Measurements from ENCODE around the gene RGMB. TPM values are rescaled to one million over a fixed set of nuclear protein-coding genes. Genes with fewer than 3 reads are reported as not detected.

RGMB gene
- total RNA-seq, 4 donors from 2014 or later = 37.3 to 248 (median 174) TPM

- H3K9me3 ChIP-seq = no peaks in the 10 kb centered on the region
- no peak overlapping the region for H3K4me3 ChIP-seq
- H3K4me1 ChIP-seq = peaks cover 10 to 88% (median 31%) of the 10 kb centered on the region in 3 donors
- no peak for TF ChIP-seq EP300 (IDR thresholded peaks at IDR 0.05)
- no peak for TF ChIP-seq POLR2AphosphoS5 (IDR thresholded peaks at IDR 0.05)
- no peak for TF ChIP-seq CTCF (IDR thresholded peaks at IDR 0.05)
- ATAC-seq = no peak
- 80 to 100% methylated on average over 1 of the region's 14 CpGs for WGBS, 2 donors (ENCODE audit: low coverage in 1 of 2)
- H3K27me3 ChIP-seq = no peaks in the 10 kb centered on the region
- peaks cover 0 to 28% of the 10 kb centered on the region in 2 donors for H3K36me3 ChIP-seq
- no peak overlapping the region for H3K27ac ChIP-seq
Observed at GRCh38 chr5:98793223-98793622, 19.8 kb downstream of the RGMB start.

DNA sequence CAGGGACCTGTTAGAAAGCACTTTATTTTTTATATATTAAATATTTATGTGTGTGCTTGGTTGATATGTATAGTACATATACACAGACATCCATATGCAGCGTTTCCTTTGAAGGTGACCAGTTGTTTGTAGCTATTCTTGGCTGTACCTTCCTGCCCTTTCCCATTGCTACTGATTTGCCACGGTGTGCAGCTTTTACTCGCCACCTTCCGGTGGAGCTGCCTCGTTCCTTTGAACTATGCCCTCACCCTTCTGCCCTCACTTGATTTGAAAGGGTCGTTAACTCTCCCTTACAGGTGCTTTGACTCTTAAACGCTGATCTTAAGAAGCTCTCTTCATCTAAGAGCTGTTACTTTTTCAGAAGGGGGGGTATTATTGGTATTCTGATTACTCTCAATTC lies 20.5 kb downstream of the RGMB start:
- peaks cover 7 to 80% (median 23%) of the 10 kb centered on the region in 3 donors for H3K4me1 ChIP-seq
- no peak overlapping the region for H3K27ac ChIP-seq
- no peak for ATAC-seq
- TF ChIP-seq POLR2A (IDR thresholded peaks at IDR 0.05) (no peak), CTCF (IDR thresholded peaks at IDR 0.05) (no peak), EP300 (IDR thresholded peaks at IDR 0.05) (no peak), POLR2AphosphoS5 (IDR thresholded peaks at IDR 0.05) (no peak)
- H3K36me3 ChIP-seq = peaks cover 0 to 30% of the 10 kb centered on the region in 2 donors
- 75 to 86% methylated on average over 5 to 7 of the region's 7 CpGs for WGBS, 2 donors (ENCODE audit: low coverage in 1 of 2)
- H3K27me3 ChIP-seq = no peaks in the 10 kb centered on the region
- H3K9me3 ChIP-seq = no peaks in the 10 kb centered on the region
- H3K4me3 ChIP-seq = no peak overlapping the region

- Histone ChIP-seq H3K27ac (peak overlapping the region in 2 of 4 donors; percentile 23 to 62), H3K36me3 (peaks cover 0 to 30% of the 10 kb centered on the region in 2 donors), H3K4me3 (no peak overlapping the region), H3K27me3 (no peaks in the 10 kb centered on the region), H3K4me1 (peaks cover 7 to 75% (median 18%) of the 10 kb centered on the region in 3 donors), H3K9me3 (no peaks in the 10 kb centered on the region)
- WGBS, 2 donors (ENCODE audit: low coverage in 1 of 2) = 70 to 74% methylated on average over 8 of the region's 9 CpGs
- TF ChIP-seq CTCF (IDR thresholded peaks at IDR 0.05) = no peak
- TF ChIP-seq POLR2AphosphoS5 (IDR thresholded peaks at IDR 0.05) = no peak
- no peak for TF ChIP-seq EP300 (IDR thresholded peaks at IDR 0.05)
- no peak for TF ChIP-seq POLR2A (IDR thresholded peaks at IDR 0.05)
- ATAC-seq = no peak
Observed at GRCh38 chr5:98794414-98795080, 21.1 kb downstream of the RGMB start.

DNA sequence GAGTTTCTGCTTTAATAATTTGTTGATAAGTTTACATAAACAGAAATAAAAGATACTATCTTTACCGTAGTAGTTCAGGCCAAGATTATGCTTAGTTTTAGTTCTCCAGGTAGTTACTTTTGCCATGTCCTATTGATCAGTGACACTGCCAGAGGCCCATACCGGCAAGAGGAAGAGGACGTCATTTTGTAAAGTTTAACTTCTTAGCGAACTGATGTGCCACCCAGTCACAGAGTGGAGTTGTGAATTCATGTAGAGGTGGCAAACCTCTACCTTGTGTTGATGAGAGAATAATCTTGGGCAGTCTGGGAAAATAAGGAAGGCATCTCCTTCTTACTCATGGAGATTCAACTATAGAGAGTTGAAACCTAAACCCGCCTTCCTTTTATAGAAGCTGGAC lies 21.8 kb downstream of the RGMB start:
- peaks cover 7 to 68% (median 12%) of the 10 kb centered on the region in 3 donors for H3K4me1 ChIP-seq
- H3K4me3 ChIP-seq = no peak overlapping the region
- peak overlapping the region in 2 of 4 donors; percentile 23 to 62 for H3K27ac ChIP-seq
- 72 to 74% methylated on average over 5 of the region's 5 CpGs for WGBS, 2 donors (ENCODE audit: low coverage in 1 of 2)
- H3K9me3 ChIP-seq = no peaks in the 10 kb centered on the region
- no peaks in the 10 kb centered on the region for H3K27me3 ChIP-seq
- no peak for TF ChIP-seq EP300 (IDR thresholded peaks at IDR 0.05)
- TF ChIP-seq POLR2AphosphoS5 (IDR thresholded peaks at IDR 0.05) = no peak
- TF ChIP-seq CTCF (IDR thresholded peaks at IDR 0.05) = no peak
- TF ChIP-seq POLR2A (IDR thresholded peaks at IDR 0.05) = no peak
- ATAC-seq = no peak
- H3K36me3 ChIP-seq = peaks cover 0 to 30% of the 10 kb centered on the region in 2 donors

Measured in gastroesophageal sphincter (tissue), 4 donors.